NCI-H2227 treated with DMSO at 0.1 percent for 48 hours (cell line): Measurements from ENCODE around the gene SH3RF1.

Experiments used
- DNase-seq: peaks from one replicate; lab custom pipeline; 2025; lab: John Stamatoyannopoulos, UW

Gene SH3RF1

DNA sequence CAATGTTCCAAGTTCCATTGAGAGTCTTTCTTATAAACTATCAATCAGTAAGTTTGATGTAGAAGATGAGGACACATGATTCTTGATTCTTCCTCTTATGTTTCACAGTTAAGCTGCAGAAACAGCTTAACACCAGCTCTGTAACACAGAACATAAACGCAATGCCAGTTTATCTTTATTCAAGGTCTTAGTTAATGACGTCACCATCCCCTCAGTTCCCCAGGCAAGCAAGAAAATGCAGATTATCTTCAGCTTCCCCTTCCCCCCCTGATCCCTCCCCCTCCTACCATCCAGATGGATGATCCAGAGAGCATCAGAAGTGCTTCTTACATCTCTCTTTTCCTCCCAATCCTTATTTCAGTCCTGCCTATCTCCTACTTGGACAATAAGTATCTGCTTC lies 4.4 kb upstream of the SH3RF1 start:
- DNase-seq: no peak

DNA sequence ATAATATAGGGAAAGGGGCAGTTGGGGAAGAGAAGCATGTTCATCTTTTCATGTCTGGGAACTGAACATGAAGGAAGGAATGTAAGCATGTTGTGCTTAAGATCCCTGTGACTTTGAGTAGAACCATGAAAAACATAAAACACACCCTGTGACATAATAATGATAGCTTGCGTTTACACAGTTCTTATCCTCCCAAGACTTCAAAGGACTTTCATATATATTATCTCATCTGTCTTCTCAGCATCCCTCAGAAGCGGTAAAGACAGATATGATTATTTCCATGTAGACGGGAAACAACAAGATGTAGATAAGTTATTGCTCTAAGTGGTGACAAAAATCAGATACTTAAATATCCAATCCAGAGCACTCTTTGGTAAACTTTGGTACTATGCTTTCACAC lies 3.3 kb upstream of the SH3RF1 start:
- DNase-seq: peak; percentile 54

DNA sequence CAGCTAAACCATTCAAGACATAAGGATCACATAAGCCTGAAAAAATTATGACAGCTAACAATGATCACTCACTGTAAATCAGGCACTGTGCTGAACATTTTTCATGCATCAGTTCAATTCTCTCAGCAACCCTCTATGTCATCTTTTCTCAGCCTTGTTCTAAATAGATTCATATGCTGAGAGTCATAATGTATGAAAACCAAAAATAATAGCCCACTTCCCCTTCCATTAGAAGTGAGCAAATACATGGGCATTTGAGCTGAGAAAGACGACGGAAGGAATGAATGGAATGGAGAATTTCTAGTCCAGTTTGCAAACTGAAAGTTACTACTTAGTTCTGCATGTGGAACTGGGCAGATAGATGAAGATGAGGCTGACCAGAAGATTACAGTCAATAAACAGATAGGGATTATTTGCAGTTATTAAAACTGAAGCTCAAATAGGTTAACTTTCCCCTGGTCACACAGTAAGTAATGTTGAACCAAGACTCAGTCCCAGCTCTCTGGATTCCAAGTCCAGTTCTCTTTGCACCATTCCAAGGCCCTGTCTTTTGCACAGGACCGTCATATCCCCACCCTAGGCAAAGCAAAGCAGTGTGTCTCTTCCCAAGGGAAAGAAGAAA lies 1.6 kb upstream of the SH3RF1 start:
- DNase-seq: no peak

DNA sequence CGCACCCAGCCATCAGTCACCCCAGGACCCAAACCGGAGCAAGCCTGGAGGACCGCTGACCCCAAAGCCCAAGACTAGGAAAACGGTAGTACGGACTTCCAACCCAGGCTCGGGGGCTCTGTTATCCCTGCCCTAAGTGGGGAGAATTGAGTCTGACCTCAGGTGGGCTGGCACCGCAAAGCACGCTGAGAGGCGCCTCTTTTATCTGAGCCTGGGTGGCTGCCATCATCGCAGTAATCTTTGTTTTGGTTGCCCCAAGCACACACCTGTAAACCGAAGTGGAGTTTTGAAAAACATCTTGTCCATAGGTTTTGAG lies 894 bp upstream of the SH3RF1 start:
- DNase-seq: no peak

- no peak for DNase-seq
Observed at GRCh38 chr4:169269916-169270809, 593 bp downstream of the SH3RF1 start.

DNA sequence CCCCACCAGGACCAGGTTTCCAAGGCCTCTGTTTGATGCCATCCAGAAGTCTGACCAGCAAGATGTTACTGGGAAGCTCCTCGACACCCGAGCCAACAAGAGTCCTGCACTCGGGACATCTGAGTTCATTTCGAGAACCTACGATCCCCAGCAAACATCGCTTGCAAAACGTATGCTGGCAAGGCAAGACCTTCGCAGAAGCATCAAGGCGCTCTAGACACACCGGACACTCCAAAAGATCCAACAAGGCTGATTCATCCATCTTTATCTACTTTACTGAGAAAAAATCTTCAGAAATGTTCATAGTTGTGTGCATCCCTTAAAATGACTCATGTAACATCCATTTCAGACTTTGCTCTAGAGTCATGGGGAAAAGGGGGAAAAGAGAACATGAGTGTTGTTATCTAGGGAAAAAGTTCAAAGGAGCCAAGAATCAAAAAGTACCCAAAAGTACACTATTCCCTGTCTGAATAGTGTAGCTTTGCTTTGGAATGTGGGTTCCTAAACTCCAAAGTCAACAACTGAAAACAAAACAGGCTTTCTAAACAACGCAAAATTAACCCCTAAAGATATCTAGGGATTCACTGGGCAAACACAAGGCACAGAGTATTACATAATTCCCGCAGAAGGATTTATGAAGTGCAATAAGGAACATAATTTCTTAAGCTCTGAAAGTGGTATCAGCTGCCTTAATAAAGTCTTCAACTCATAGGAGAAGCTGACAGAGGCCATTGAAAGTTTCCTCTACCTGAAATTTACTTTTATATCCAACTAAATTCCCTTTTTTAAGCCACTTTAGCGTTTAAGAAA lies 1.6 kb downstream of the SH3RF1 start:
- no peak for DNase-seq

- no peak for DNase-seq
Observed at GRCh38 chr4:169267070-169267469, 3.7 kb downstream of the SH3RF1 start.

GRCh38 chr4:169266661-169267060 lies 4.1 kb downstream of the SH3RF1 start:
- DNase-seq: no peak

- DNase-seq: no peak
Observed at GRCh38 chr4:169266081-169266480, 4.7 kb downstream of the SH3RF1 start.

DNA sequence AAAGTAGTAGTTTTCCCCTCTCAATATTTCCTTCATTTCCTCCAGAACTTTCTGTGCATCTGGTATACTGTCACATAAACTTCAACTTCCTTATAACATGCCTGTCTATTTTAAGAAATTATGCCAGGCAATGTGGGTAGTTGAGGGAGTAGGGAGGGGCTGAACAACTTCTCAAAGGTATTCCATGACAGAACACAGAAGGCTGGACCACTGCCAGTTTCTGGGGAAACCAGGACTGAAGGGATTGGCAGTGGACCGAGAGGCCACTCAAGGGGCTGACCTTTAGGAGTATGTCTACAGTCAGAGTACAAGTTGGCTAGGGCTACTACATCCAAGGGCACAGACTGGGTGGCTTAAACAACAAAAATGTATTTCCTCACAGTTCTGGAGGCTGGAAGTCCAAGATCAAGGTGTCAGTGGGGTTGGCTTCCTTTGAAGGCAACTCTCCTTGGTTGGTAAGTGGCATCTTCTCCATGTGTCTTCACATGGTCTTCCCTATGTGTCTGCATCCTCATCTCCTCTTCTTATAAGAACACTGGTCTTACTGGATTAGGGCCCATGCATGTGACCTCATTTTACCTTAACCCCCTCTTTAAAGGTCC lies 6.9 kb downstream of the SH3RF1 start:
- no peak for DNase-seq

GRCh38 chr4:169260217-169260866 lies 10.4 kb downstream of the SH3RF1 start:
- no peak for DNase-seq

GRCh38 chr4:169259271-169259670 lies 11.5 kb downstream of the SH3RF1 start:
- no peak for DNase-seq

DNA sequence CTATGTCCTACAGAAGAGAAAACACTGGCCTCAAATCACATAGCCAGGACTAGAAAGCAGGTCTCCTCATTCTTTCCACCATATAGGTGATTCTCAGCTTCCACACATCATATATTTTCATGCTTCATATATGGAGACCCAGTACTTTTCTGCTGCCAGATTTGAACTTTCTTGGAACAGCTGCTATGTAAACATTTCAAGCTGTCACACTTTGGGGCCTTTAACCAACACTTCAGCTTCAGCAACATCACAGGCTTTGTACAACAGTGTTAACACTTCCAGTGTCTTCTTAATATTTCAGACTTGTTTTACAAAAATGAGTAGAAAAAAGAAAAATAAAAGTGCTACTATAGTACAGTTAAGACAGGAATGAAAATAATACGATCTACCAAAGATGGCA lies 12.6 kb downstream of the SH3RF1 start:
- no peak for DNase-seq

DNA sequence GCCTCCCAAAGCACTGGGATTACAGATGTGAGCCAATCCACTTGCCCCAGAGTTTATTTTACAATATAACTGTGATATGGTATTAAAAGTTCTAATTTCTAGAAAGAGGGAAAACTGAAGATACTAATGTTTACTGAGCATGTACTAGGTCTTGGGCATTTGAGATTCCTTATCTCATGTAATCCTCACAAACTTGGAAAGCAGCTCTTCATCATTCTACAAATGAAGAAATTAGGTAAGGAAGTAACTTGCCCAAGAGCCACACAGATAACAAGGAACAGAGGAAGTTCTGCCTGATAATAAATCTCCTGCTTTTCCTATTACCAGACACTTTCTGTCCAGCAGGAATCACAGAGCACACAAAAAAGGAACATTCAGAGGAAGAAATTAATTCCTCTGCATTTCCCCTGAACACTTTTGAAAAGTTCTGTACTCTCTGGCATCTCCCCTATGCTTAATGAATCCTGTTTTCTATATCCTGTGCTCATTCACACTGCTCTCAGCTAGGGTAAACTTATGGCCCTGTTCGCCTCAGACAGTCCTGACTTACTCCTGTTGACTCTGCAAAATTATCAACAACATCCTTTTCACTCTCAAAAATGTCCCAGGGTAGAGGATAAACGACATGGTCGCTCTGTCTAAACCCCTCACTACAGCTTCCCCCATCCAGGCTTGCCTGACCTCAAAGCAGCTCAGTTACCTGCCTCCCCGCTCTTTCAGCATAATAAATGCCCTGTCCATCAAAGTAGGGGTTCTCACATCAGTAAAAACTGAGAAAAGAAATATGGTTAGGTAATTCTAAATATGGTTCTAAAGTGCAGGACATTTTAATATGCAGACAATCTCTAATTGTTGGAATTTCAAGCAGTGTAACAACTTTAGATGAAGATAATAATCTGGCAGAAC lies 13.6 kb downstream of the SH3RF1 start:
- DNase-seq: no peak

DNA sequence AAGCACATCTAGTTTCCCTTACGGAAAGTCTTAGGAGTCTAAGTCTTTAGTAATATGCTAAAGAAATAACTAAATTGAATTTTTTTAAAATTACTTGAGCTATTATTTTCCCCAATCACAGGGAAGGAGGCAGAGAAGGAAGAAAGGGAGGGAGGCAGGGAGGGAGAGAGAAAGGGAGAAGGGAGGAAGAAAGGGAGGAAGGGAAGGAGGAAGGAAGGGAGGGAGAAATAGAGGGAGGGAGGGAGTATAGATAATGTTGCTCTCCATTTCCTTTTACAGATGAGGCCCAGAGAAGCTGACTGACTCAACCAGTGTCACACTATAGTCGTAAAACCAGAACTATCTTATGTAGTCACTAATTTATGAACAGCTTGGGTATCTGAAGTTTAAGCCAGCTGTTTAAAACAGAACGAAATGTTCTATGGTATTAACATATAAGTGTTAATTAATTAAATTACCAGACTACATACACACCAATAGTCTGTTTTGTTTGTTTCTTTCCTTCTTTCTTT lies 14.6 kb downstream of the SH3RF1 start:
- DNase-seq: no peak

- no peak for DNase-seq
Observed at GRCh38 chr4:169254546-169254983, 16.2 kb downstream of the SH3RF1 start.

GRCh38 chr4:169253904-169254303 lies 16.9 kb downstream of the SH3RF1 start:
- no peak for DNase-seq

GRCh38 chr4:169253113-169253671 lies 17.6 kb downstream of the SH3RF1 start:
- no peak for DNase-seq

DNA sequence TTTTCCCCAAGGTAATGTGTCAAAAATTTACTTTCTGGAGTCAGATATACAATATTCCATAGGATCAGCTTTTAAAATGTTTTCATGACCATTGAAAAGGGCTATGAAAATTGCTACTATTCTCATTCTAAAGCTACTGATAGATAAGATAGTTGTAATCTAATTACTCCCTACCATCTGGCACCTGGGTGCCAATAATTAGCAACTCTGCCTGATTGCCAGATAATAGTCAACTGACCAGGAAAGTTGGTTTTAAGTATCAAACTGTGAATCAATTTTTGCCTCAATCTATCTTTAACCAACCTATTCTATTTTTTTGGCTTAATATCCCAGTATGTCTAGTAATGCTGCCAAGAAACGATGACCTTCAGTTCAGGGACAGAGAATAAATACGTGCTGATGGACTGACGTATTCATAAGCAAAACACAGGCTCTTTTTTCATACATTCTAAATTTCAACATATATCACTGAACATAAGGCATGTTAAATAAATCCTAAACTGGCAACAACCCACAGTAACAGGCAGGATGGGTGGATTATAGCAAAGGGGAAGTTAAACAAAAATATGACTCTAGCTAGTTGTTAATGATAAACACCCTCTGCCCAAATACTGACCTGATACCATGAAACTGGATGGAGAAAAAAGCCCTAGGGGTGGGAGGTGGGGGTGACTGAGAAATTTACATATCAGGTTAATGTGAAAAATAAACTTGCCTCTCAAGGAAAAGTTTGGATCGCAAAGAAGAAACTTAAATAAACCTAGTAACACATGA lies 18.2 kb downstream of the SH3RF1 start:
- no peak for DNase-seq
